GM21381 (cell line): Measurements from ENCODE around the gene CPNE2.
"Not testable (repeated sequence)": the region's sequence is repeated elsewhere in the genome, so short reads cannot be mapped to it uniquely, and the experiment has no call there.

Experiments
- ATAC-seq: cut with Tn5 transposase; IDR thresholded peaks from one replicate; pipeline ENCODE4 v1.9.1; 2021; ENCODE audit warnings: mild to moderate bottlenecking, moderate library complexity; ENCODE audit not compliant: unreplicated experiment

The CPNE2 gene

GRCh38 chr16:57069053-57069452, 23.3 kb upstream of the CPNE2 start:
- ATAC-seq: no peak

GRCh38 chr16:57069635-57070370, 22.6 kb upstream of the CPNE2 start:
- no peak for ATAC-seq

- ATAC-seq: no peak
These were observed 22.0 kb upstream of the CPNE2 start for GRCh38 chr16:57070424-57070823.

GRCh38 chr16:57071081-57071732, 21.2 kb upstream of the CPNE2 start:
- not testable (repeated sequence) for ATAC-seq

GRCh38 chr16:57071831-57072582, 20.4 kb upstream of the CPNE2 start:
- ATAC-seq: no peak

- ATAC-seq: no peak
These were observed 19.6 kb upstream of the CPNE2 start for GRCh38 chr16:57072616-57073275.

GRCh38 chr16:57077714-57078113, 14.7 kb upstream of the CPNE2 start:
- no peak for ATAC-seq

- no peak for ATAC-seq
These were observed 10.6 kb upstream of the CPNE2 start for GRCh38 chr16:57081744-57082143.

- ATAC-seq: no peak
These were observed 9.7 kb upstream of the CPNE2 start for GRCh38 chr16:57082664-57083063.

GRCh38 chr16:57083485-57084126, 8.8 kb upstream of the CPNE2 start:
- no peak for ATAC-seq

GRCh38 chr16:57084257-57084770, 8.1 kb upstream of the CPNE2 start:
- no peak for ATAC-seq

- ATAC-seq: no peak
These were observed 7.4 kb upstream of the CPNE2 start for GRCh38 chr16:57084996-57085395.

- no peak for ATAC-seq
These were observed 5.4 kb upstream of the CPNE2 start for GRCh38 chr16:57087003-57087402.

GRCh38 chr16:57089406-57089805, 3.0 kb upstream of the CPNE2 start:
- ATAC-seq: no peak

- no peak for ATAC-seq
These were observed 996 bp upstream of the CPNE2 start for GRCh38 chr16:57091200-57091974.

GRCh38 chr16:57092786-57093411, 516 bp downstream of the CPNE2 start:
- no peak for ATAC-seq

- no peak for ATAC-seq
These were observed 1.5 kb downstream of the CPNE2 start for GRCh38 chr16:57093666-57094564.

GRCh38 chr16:57094911-57095310, 2.5 kb downstream of the CPNE2 start:
- no peak for ATAC-seq
